SK-N-MC (cell line): ENCODE results near the gene RBM20.

Experiments used
- EZH2 ChIP-seq: fragments of 200-600 bp; sonication (generic); IDR thresholded peaks from one replicate; pipeline ENCODE4 v1.6.1; 2017; ENCODE audit warnings: antibody characterized with exemption
- FOXP2 ChIP-seq: optimal IDR thresholded peaks from 2 replicates; pipeline ENCODE3; 2011; ENCODE audit warnings: mild to moderate bottlenecking, moderate library complexity; ENCODE audit not compliant: insufficient read depth; ENCODE audit errors: extremely low read length, control extremely low read depth
- POLR2AphosphoS5 ChIP-seq: IDR thresholded peaks from 2 replicates; pipeline ENCODE4 v1.6.1; 2012; ENCODE audit warnings: mild to moderate bottlenecking, low read depth, low read length, borderline replicate concordance

GRCh38 chr10:110847374-110847773 lies 203.2 kb downstream of the RBM20 start:
- TF ChIP-seq POLR2AphosphoS5 (no peak), EZH2 (no peak), FOXP2 (no peak)
